GM12891 (cell line): ENCODE results near the gene TTC23.

ENCODE experiments used
- DNase-seq: peaks from one replicate; pipeline ENCODE4 v3.0.0; 2011; ENCODE audit warnings: low spot score; ENCODE audit not compliant: insufficient read length
- FAIRE-seq: peaks from 2 replicates; lab custom pipeline; 2011; peaks lifted over from hg19 to GRCh38; lab: Jason Lieb, UNC
- PAX5 ChIP-seq: IDR thresholded peaks from 2 replicates; pipeline ENCODE4 v1.6.1; 2011; ENCODE audit warnings: low read length, moderate library complexity, mild to moderate bottlenecking; ENCODE audit not compliant: insufficient read depth, severe bottlenecking
- POLR2A ChIP-seq: IDR thresholded peaks from 2 replicates; pipeline ENCODE4 v1.6.1; 2011; ENCODE audit warnings: low read depth, low read length, control low read depth
- POLR2AphosphoS5 ChIP-seq: IDR thresholded peaks from 2 replicates; pipeline ENCODE4 v1.6.1; 2011; ENCODE audit warnings: low read depth, low read length, control low read depth
- POU2F2 ChIP-seq: IDR thresholded peaks from 2 replicates; pipeline ENCODE4 v1.6.1; 2011; ENCODE audit warnings: low read depth, mild to moderate bottlenecking, control low read depth, low read length, moderate library complexity
- SPI1 ChIP-seq: IDR thresholded peaks from 2 replicates; pipeline ENCODE4 v1.6.1; 2011; ENCODE audit warnings: low read depth, low read length, control low read depth
- TAF1 ChIP-seq: IDR thresholded peaks from 2 replicates; pipeline ENCODE4 v1.6.1; 2011; ENCODE audit warnings: low read depth, low read length, control low read depth

TTC23 gene

DNA sequence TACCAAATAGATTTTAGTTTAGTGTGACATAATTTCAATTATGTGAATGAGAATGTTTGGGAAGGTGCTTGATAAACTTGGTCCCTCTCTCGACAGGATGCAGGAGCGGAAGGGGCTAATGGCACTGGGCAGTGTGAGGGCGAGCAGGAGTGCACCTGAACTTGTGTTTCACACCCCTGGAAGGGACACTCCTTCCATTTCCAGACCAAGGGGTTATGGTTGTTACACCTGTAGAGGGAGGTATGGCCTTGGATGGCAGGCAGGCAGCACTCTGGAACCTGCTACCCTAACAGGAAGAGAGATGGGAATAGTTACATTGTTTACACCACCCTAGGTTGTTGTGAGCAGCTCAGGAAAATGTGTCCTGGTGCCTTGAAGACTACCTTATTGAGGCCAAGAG lies 122.5 kb downstream of the TTC23 start:
- TF ChIP-seq POU2F2, result no peak
- FAIRE-seq (no peak), DNase-seq (no peak)

- FAIRE-seq, result no peak
- TF ChIP-seq PAX5 (no peak), POLR2A (no peak), SPI1 (no peak), POLR2AphosphoS5 (no peak), TAF1 (no peak), POU2F2 (no peak)
- no peak for DNase-seq
These were observed 123.2 kb downstream of the TTC23 start for GRCh38 chr15:99126131-99126588.

- FAIRE-seq (no peak), DNase-seq (no peak)
- no peak for TF ChIP-seq PAX5
- no peak for TF ChIP-seq TAF1
These were observed 124.1 kb downstream of the TTC23 start for GRCh38 chr15:99125061-99125891.

DNA sequence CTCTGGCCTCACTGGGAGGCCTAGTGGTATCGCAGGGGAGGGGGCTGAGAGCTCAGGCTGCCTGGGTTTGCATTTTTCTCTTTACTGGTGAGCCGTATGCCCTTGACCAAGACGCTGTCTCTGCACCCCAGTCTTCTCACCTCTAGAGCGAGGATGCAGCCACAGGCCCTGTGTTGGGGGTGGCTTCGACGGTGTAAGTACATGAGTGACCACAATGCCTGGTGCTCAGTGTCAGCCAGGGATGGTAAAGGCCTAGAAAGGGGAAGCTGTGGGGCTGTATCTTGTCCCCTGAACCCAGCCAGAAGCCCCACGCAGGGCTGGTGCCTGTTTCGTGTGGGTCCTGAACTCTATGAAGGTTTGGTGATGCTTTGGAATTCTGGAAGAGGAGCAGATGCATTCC lies 124.7 kb downstream of the TTC23 start:
- no peak for FAIRE-seq
- TF ChIP-seq POLR2A (no peak), POU2F2 (no peak), SPI1 (no peak), TAF1 (no peak), POLR2AphosphoS5 (no peak), PAX5 (no peak)
- DNase-seq, result no peak

GRCh38 chr15:99123713-99124451 lies 125.5 kb downstream of the TTC23 start:
- no peak for TF ChIP-seq POLR2A
- TF ChIP-seq TAF1, result no peak
- peak; percentile 43 for FAIRE-seq
- DNase-seq, result no peak

DNA sequence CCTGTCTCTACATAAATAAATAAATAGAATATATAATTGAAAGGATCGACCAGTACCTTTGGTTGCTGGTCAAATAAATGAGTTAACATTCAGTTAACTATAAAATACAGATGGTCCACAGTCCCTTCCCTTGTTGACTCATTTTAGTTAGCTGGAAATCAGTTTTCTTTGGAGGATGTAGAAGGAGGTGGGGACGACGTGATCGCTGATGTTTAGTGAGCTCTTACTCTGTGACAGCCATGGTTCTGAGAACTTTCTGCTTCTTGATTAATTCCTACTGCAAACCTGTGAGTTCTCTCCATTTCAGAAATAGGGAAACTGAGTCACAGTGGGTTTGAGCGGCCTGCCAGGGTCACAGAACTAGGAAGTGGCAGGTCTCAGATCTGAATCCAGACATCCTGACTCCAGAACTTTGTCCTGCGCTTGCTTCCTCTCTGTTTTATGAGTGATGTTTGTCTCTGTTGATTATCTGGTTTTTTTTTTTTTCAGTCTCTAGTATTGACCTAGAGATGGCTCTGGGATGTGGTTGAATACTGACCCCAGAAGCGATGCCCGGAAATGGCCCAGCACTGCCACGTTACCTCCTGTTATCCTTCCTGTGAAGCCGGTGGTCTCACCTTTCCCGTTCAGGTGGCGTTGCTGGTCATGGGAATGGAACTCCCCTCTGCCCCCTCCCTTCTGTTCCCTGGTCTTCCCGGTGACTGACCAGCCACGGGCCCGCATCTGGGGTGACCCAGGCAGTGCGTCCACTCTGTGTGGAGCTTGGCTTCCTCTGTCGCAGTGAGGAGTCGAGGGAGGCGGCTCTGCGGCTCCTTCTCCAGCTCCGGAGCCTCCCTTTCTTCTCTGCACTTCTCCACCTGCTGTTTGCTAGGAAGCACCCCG lies 126.3 kb downstream of the TTC23 start:
- no peak for TF ChIP-seq SPI1
- TF ChIP-seq TAF1, result no peak
- TF ChIP-seq POLR2AphosphoS5, result no peak
- TF ChIP-seq POLR2A, result no peak
- TF ChIP-seq PAX5, result no peak
- no peak for TF ChIP-seq POU2F2
- DNase-seq (no peak), FAIRE-seq (no peak)

GRCh38 chr15:99121691-99122410 lies 127.5 kb downstream of the TTC23 start:
- TF ChIP-seq POLR2A, result no peak
- no peak for TF ChIP-seq POU2F2
- no peak for TF ChIP-seq TAF1
- no peak for TF ChIP-seq POLR2AphosphoS5
- no peak for TF ChIP-seq SPI1
- no peak for TF ChIP-seq PAX5
- FAIRE-seq (no peak), DNase-seq (no peak)

- FAIRE-seq, result no peak
- TF ChIP-seq TAF1 (no peak), POU2F2 (no peak), SPI1 (no peak), POLR2A (no peak)
- no peak for DNase-seq
These were observed 128.2 kb downstream of the TTC23 start for GRCh38 chr15:99121207-99121606.

GRCh38 chr15:99120050-99120777 lies 129.2 kb downstream of the TTC23 start:
- TF ChIP-seq PAX5, result no peak
- TF ChIP-seq POLR2AphosphoS5, result no peak
- no peak for TF ChIP-seq SPI1
- no peak for TF ChIP-seq TAF1
- no peak for TF ChIP-seq POU2F2
- TF ChIP-seq POLR2A, result no peak
- DNase-seq, result no peak
- FAIRE-seq, result no peak
